A673 (cell line): ENCODE measurements around the gene IRF6. TPM values are rescaled to one million over a fixed set of nuclear protein-coding genes. Genes with fewer than 3 reads are reported as not detected.

Source experiments
- BruUV-seq: library from RNA; stranded (reverse); fragments of 400-500 nt; replicated peaks from 2 replicates; lab custom pipeline; 2021; lab: Mats Ljungman, UMichigan
- CTCF ChIA-PET: fragments of 300-600 bp; sonication (Branson Sonifier 250); formaldehyde crosslinking; loops from one replicate; lab custom pipeline; 2022; ENCODE audit warnings: antibody characterized with exemption; lab: Charles Lee
- POLR2A ChIA-PET: fragments of 300-600 bp; sonication (Branson Sonifier 250); formaldehyde crosslinking; loops from one replicate; lab custom pipeline; 2022; ENCODE audit warnings: antibody characterized with exemption; ENCODE audit not compliant: low non-redundant PET; lab: Charles Lee
- DNase-seq: peaks from one replicate; pipeline ENCODE4 v3.0.0-alpha.2; 2015; ENCODE audit warnings: low spot score
- H3K27ac ChIP-seq: fragments of 200-600 bp; sonication (generic); 2 replicates; pipeline ENCODE4 v1.5.1; 2016; ENCODE audit warnings: mixed run types, low read depth, mild to moderate bottlenecking, mixed read lengths, antibody characterized with exemption, low read length; ENCODE audit not compliant: poor library complexity, severe bottlenecking
- H3K27me3 ChIP-seq: fragments of 200-600 bp; sonication (generic); replicated peaks from 2 replicates; pipeline ENCODE4 v1.6.1; 2017; ENCODE audit warnings: mixed run types, low read depth, mild to moderate bottlenecking, mixed read lengths, antibody characterized with exemption, low read length; ENCODE audit not compliant: insufficient read depth, poor library complexity
- H3K36me3 ChIP-seq: fragments of 200-600 bp; sonication (generic); 2 replicates; pipeline ENCODE4 v1.6.1; 2016; ENCODE audit warnings: mixed run types, mild to moderate bottlenecking, mixed read lengths, antibody characterized with exemption, low read length; ENCODE audit not compliant: insufficient read depth, poor library complexity, severe bottlenecking
- H3K4me1 ChIP-seq: fragments of 200-600 bp; sonication (generic); 2 replicates; pipeline ENCODE4 v1.6.1; 2017; ENCODE audit warnings: mixed run types, mild to moderate bottlenecking, mixed read lengths, antibody characterized with exemption, low read length; ENCODE audit not compliant: insufficient read depth, poor library complexity, severe bottlenecking
- H3K4me3 ChIP-seq: fragments of 200-600 bp; sonication (generic); 2 replicates; pipeline ENCODE4 v1.5.1; 2016; ENCODE audit warnings: low read depth, mixed run types, mild to moderate bottlenecking, mixed read lengths, low read length; ENCODE audit not compliant: poor library complexity, severe bottlenecking
- H3K9me3 ChIP-seq: fragments of 200-600 bp; sonication (generic); 2 replicates; pipeline ENCODE4 v1.6.1; 2016; ENCODE audit warnings: mixed run types, low read depth, mild to moderate bottlenecking, mixed read lengths, antibody characterized with exemption, low read length; ENCODE audit not compliant: poor library complexity, severe bottlenecking
- CTCF ChIP-seq: fragments of 300-800, 200-600 bp; sonication (generic); conservative IDR thresholded peaks from 2 replicates; pipeline ENCODE4 v1.5.1; 2017; ENCODE audit warnings: low read depth, mild to moderate bottlenecking, antibody characterized with exemption, low read length, moderate library complexity, mixed read lengths
- EZH2 ChIP-seq: fragments of 200-600 bp; sonication (generic); IDR thresholded peaks from 2 replicates; pipeline ENCODE4 v1.6.1; 2017; ENCODE audit warnings: borderline replicate concordance, low read depth, mild to moderate bottlenecking, mixed read lengths, antibody characterized with exemption, low read length; ENCODE audit not compliant: poor library complexity, severe bottlenecking
- intact Hi-C: fragments of 100-400 bp; cut with micrococcal nuclease; formaldehyde crosslinking; loops from one replicate; pipeline ENCODE4 v1.10.0; 2022; ENCODE audit not compliant: unreplicated experiment
- total RNA-seq: library from RNA; stranded (reverse); gene quantifications from 2 replicates; pipeline ENCODE4 v1.2.3, GENCODE V29; 2021

The IRF6 gene
- total RNA-seq, 1 experiment from 2014 or later = 0.17 TPM

GRCh38 chr1:209752890-209753289, 53.1 kb downstream of the IRF6 start:
- Histone ChIP-seq H3K4me3 (no peak overlapping the region), H3K9me3 (no peaks in the 10 kb centered on the region), H3K27me3 (no peaks in the 10 kb centered on the region), H3K4me1 (no peaks in the 10 kb centered on the region), H3K27ac (no peak overlapping the region), H3K36me3 (no peaks in the 10 kb centered on the region)
- BruUV-seq = no TSS peak
- intact Hi-C loops = no loop called here
- no peak for DNase-seq
- ChIA-PET CTCF (no interaction called here), POLR2A (interaction anchor here (0.5 kb wide), 1 partner anchor 128 kb away, joined by 3 read pairs; no protein-coding TSS in a partner anchor)
- TF ChIP-seq CTCF (no peak), EZH2 (no peak)

- no peaks in the 10 kb centered on the region for H3K4me1 ChIP-seq
- POLR2A ChIA-PET = no interaction called here
- H3K9me3 ChIP-seq = no peaks in the 10 kb centered on the region
- TF ChIP-seq EZH2 (no peak), CTCF (no peak)
- H3K36me3 ChIP-seq = no peaks in the 10 kb centered on the region
- DNase-seq = no peak
- CTCF ChIA-PET = no interaction called here
- intact Hi-C loops = no loop called here
- H3K27ac ChIP-seq = no peak overlapping the region
- H3K4me3 ChIP-seq = no peak overlapping the region
- H3K27me3 ChIP-seq = no peaks in the 10 kb centered on the region
- BruUV-seq = no TSS peak
Measured at GRCh38 chr1:209751627-209752231, 54.2 kb downstream of the IRF6 start.

GRCh38 chr1:209749670-209750323, 56.1 kb downstream of the IRF6 start:
- no peaks in the 10 kb centered on the region for H3K4me1 ChIP-seq
- ChIA-PET CTCF (interaction anchor here (0.6 kb wide), 1 partner anchor 122 kb away, joined by 3 read pairs; no protein-coding TSS in a partner anchor), POLR2A (no interaction called here)
- no TSS peak for BruUV-seq
- DNase-seq = no peak
- H3K9me3 ChIP-seq = no peaks in the 10 kb centered on the region
- intact Hi-C loops = loop anchor here (5.0 kb wide), 1 partner anchor 172 kb away; no protein-coding TSS in a partner anchor
- no peaks in the 10 kb centered on the region for H3K27me3 ChIP-seq
- no peak overlapping the region for H3K27ac ChIP-seq
- no peak for TF ChIP-seq CTCF
- no peak for TF ChIP-seq EZH2
- H3K36me3 ChIP-seq = no peaks in the 10 kb centered on the region
- no peak overlapping the region for H3K4me3 ChIP-seq
